22Rv1 (cell line): ENCODE data around the gene PARS2.
A peak's percentile ranks its signal among the peaks of the same experiment; 100 is the strongest.

Experiments
- H3K27ac ChIP-seq: fragments of 450-650 bp; 2 replicates; pipeline ENCODE4 v1.5.1; 2017
- ZFX ChIP-seq: fragments of 450-650 bp; IDR thresholded peaks from 2 replicates; pipeline ENCODE4 v1.6.1; 2017; ENCODE audit warnings: antibody characterized with exemption, borderline replicate concordance
- TF ChIP-seq, protein P1 (sequence below): fragments of 450-650 bp; IDR thresholded peaks from 2 replicates; pipeline ENCODE4 v1.5.1; 2017; ENCODE audit warnings: mild to moderate bottlenecking

PARS2 gene

DNA sequence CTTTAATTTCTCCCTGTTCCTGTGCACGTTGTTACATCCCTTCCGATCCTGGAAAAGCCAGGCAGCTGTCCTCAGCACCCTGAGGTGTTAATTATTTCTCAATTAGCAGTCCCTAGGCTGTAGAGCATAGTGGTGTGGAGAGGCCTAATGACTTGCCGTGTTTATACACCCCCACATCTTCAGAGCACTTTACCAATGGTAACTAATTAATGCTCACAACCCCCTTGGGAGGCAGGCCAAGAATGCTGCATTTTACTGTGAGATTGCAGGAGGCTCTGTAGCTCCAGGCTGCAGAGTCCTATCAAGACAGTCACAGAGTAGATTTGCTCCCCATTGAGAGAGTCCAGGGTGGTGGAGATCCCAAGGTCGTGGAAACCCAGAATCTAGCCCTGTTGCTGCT lies 2.4 kb upstream of the PARS2 start:
- TF ChIP-seq, protein P1, sequence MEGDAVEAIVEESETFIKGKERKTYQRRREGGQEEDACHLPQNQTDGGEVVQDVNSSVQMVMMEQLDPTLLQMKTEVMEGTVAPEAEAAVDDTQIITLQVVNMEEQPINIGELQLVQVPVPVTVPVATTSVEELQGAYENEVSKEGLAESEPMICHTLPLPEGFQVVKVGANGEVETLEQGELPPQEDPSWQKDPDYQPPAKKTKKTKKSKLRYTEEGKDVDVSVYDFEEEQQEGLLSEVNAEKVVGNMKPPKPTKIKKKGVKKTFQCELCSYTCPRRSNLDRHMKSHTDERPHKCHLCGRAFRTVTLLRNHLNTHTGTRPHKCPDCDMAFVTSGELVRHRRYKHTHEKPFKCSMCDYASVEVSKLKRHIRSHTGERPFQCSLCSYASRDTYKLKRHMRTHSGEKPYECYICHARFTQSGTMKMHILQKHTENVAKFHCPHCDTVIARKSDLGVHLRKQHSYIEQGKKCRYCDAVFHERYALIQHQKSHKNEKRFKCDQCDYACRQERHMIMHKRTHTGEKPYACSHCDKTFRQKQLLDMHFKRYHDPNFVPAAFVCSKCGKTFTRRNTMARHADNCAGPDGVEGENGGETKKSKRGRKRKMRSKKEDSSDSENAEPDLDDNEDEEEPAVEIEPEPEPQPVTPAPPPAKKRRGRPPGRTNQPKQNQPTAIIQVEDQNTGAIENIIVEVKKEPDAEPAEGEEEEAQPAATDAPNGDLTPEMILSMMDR: no peak
- no peak for TF ChIP-seq ZFX
- H3K27ac ChIP-seq: no peak overlapping the region

DNA sequence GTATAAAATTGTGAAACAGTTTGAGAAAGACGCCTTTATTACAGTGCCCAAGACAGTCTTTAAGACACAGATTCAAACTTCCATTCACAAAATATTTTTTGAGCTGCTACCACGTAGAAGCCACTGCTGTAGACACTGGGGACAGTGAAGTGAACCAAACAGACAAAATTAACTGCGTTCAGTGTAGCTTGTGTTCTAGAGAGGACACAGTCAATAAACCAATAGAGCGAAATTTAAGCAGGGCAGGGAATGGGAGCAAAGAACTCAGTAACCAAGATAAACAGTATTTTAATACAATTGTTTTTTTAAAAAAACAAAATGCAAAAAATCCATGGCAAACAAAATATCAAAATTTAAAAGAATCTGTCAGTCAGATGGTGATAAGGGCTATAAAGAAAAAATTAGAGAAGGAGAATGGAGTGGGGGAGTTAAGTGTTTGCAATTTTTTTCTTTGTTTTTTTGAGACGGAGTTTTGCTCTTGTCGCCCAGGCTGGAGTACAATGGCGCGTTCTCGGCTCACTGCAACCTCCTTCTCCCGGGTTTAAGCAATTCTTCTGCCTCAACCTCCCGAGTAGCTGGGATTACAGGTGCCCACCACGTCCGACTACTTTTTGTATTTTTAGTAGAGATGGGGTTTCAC lies 719 bp upstream of the PARS2 start:
- 0 out of 2 replicates have a peak overlapping the region, but pooled peaks have one; percentile 42 for H3K27ac ChIP-seq
- no peak for TF ChIP-seq ZFX
- TF ChIP-seq, protein P1: no peak

DNA sequence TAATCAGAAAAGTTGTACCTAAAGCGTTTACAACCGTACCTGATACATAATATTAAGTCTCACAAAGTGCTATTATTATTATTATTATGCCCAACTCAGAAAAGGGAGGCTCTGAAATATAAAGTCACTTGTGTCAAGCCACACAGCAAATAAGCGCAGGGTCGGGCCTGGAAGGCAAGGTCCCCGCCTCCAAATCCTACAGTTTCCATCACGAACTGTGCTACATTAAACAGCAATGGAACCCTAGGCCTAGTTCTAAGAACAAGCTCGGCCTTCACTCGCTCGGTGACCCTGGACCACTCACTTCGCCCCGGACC lies 549 bp downstream of the PARS2 start:
- peak overlapping the region; percentile 66 for H3K27ac ChIP-seq
- TF ChIP-seq ZFX: no peak
- TF ChIP-seq, protein P1: no peak

GRCh38 chr1:54758678-54759348 lies 5.5 kb downstream of the PARS2 start:
- no peak overlapping the region for H3K27ac ChIP-seq
- TF ChIP-seq, protein P1: no peak
- no peak for TF ChIP-seq ZFX

DNA sequence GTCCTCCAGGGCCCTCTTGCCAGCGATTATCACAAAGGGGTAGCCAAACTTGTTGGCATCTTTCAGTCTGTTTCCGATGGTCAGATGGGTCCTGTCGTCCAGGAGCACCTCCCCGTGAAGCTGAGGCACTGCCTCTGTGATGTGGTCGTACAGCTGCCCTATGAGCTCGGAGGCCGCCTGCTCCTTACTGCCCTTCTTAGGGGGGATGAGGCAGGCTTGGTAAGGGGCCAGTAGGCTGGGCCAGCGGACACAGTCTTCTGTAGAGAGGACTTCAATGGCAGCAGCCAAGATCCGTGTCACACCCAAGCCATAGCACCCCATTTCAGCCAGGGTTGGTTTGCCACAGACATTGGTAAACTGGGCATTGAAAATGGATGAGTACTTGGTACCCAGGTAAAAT lies 6.5 kb downstream of the PARS2 start:
- TF ChIP-seq ZFX: no peak
- TF ChIP-seq, protein P1: no peak
- no peak overlapping the region for H3K27ac ChIP-seq

GRCh38 chr1:54754486-54755285 lies 9.6 kb downstream of the PARS2 start:
- H3K27ac ChIP-seq: no peak overlapping the region
- TF ChIP-seq ZFX: no peak
- TF ChIP-seq, protein P1: no peak

DNA sequence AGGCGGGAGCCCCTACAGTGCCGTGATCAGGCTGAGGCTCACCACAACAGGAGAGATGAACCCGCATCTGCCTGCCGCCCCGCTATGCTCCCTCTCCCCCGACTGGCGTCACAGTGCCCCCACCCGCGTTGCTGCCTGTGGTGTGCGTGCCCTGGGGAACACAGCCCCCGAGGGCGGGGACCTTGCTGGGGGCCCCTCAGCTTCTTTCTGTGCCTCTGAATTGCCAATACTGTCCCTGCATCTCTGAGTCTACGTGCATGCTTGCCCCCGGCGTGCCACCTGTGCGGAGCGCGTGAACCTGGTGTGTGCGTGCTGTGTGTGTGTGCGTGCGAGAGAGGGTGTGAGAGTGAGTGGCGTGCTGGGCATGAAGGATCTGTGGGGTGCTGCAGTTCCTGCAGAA lies 10.3 kb downstream of the PARS2 start:
- H3K27ac ChIP-seq: no peak overlapping the region
- TF ChIP-seq, protein P1: no peak
- TF ChIP-seq ZFX: no peak
